Adrenal gland (tissue), 5 donors: Measurements from ENCODE around the gene AGAP1.

Experiments used
- POLR2A ChIP-seq, 2 donors: fragments of 450-650 bp; IDR thresholded peaks; one replicate each; pipeline ENCODE4 v1.6.1; 2017; ENCODE audit warnings: antibody characterized with exemption in 2 of 2, mild to moderate bottlenecking in 2 of 2, moderate library complexity in 1 of 2
- TF ChIP-seq, protein P1 (sequence below), 6 experiments: fragments of 450-650 bp in 4 of 6; fragments of 200-600 bp in 2 of 6; sonication (generic) in 1 of 6; IDR thresholded peaks; 1 replicate in 5 of 6; 2 replicates in 1 of 6; pipeline versions ENCODE4 v1.5.1 to v1.8.0; 2016 to 2021; ENCODE audit warnings: antibody characterized with exemption in 6 of 6, mild to moderate bottlenecking in 2 of 6, moderate library complexity in 1 of 6
- donor health status: DM: no; HTN: no; CAD: no.

DNA sequence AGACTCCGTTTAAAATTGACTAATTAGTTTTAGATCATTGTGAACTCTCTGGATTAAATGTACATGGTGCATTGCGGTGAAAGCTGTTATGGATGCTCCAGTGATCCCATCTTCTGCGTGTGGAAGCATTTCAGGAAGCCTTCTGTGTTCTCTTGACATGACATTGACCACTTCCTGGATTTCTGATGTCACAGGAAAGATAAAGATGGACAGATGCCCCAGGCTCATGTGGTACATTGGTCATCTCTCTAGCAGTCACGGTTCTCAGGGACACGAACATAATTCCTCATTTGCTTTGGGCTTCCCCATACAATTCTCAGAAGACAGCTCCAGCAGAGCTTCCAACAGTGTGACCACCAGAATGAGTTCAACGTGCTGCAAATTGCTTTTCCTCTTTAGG is 26.9 kb downstream of the AGAP1 start:
- TF ChIP-seq, protein P1, sequence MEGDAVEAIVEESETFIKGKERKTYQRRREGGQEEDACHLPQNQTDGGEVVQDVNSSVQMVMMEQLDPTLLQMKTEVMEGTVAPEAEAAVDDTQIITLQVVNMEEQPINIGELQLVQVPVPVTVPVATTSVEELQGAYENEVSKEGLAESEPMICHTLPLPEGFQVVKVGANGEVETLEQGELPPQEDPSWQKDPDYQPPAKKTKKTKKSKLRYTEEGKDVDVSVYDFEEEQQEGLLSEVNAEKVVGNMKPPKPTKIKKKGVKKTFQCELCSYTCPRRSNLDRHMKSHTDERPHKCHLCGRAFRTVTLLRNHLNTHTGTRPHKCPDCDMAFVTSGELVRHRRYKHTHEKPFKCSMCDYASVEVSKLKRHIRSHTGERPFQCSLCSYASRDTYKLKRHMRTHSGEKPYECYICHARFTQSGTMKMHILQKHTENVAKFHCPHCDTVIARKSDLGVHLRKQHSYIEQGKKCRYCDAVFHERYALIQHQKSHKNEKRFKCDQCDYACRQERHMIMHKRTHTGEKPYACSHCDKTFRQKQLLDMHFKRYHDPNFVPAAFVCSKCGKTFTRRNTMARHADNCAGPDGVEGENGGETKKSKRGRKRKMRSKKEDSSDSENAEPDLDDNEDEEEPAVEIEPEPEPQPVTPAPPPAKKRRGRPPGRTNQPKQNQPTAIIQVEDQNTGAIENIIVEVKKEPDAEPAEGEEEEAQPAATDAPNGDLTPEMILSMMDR (IDR thresholded peaks at IDR 0.05), result no peak
- TF ChIP-seq POLR2A (IDR thresholded peaks at IDR 0.05), result no peak
